ENCODE measurements around the gene RECK. TPM values are rescaled to one million over a fixed set of nuclear protein-coding genes. Genes with fewer than 3 reads are reported as not detected.
"Not testable (repeated sequence)": the region's sequence is repeated elsewhere in the genome, so short reads cannot be mapped to it uniquely, and the experiment has no call there.

The RECK gene
- total RNA-seq (6.4 and 8.5 TPM in 2 replicates), polyA plus RNA-seq (11.1 and 15.3 TPM in 2 replicates)

GRCh38 chr9:36036780-36037548, at the start of gene RECK:
RECK (plus strand) TSS chr9:36036913; CDS start chr9:36036999, 86 bp downstream.
- peak within 1 kb of the TSS; percentile 78 for H3K27ac ChIP-seq
- peaks cover under 1% of the 10 kb centered on the region for H3K27me3 ChIP-seq
- H3K4me1 ChIP-seq (ENCODE audit: low read depth) = peaks cover 10% of the 10 kb centered on the region
- peak within 1 kb of the TSS; percentile 78 for H3K4me3 ChIP-seq
- H3K36me3 ChIP-seq = no peaks in the 10 kb centered on the region
- peak; percentile 87 to 93 for DNase-seq (ENCODE audit: low read depth in 1 of 2, low spot score in 1 of 2)
- no peaks in the 10 kb centered on the region for H3K9me3 ChIP-seq (ENCODE audit: low read depth)
- TF ChIP-seq CTCF (IDR thresholded peaks at IDR 0.05; ENCODE audit: low read depth, low read length) = no peak

GRCh38 chr9:35990155-35990554, 46.6 kb upstream of the RECK start:
- no peaks in the 10 kb centered on the region for H3K36me3 ChIP-seq
- H3K4me1 ChIP-seq (ENCODE audit: low read depth) = no peaks in the 10 kb centered on the region
- H3K4me3 ChIP-seq = no peak overlapping the region
- DNase-seq (ENCODE audit: low read depth in 1 of 2, low spot score in 1 of 2) = no peak
- H3K9me3 ChIP-seq (ENCODE audit: low read depth) = no peaks in the 10 kb centered on the region
- TF ChIP-seq CTCF (IDR thresholded peaks at IDR 0.05; ENCODE audit: low read depth, low read length) = no peak
- H3K27ac ChIP-seq = no peak overlapping the region
- peaks cover 6% of the 10 kb centered on the region for H3K27me3 ChIP-seq

GRCh38 chr9:35993136-35993535, 43.6 kb upstream of the RECK start:
- H3K4me1 ChIP-seq (ENCODE audit: low read depth); DNase-seq (ENCODE audit: low read depth in 1 of 2, low spot score in 1 of 2); H3K36me3 ChIP-seq; H3K27ac ChIP-seq; H3K9me3 ChIP-seq (ENCODE audit: low read depth); H3K27me3 ChIP-seq; H3K4me3 ChIP-seq: not testable (repeated sequence)

- Histone ChIP-seq H3K4me3 (no peak overlapping the region), H3K9me3 (ENCODE audit: low read depth) (no peaks in the 10 kb centered on the region), H3K36me3 (no peaks in the 10 kb centered on the region), H3K27ac (no peak overlapping the region), H3K4me1 (ENCODE audit: low read depth) (peaks cover 4% of the 10 kb centered on the region), H3K27me3 (no peaks in the 10 kb centered on the region)
- no peak for TF ChIP-seq CTCF (IDR thresholded peaks at IDR 0.05; ENCODE audit: low read depth, low read length)
- no peak for DNase-seq (ENCODE audit: low read depth in 1 of 2, low spot score in 1 of 2)
Measured at GRCh38 chr9:35993976-35994720, 42.6 kb upstream of the RECK start.

GRCh38 chr9:35994959-35995358, 41.8 kb upstream of the RECK start:
- no peak for DNase-seq (ENCODE audit: low read depth in 1 of 2, low spot score in 1 of 2)
- Histone ChIP-seq H3K36me3 (no peaks in the 10 kb centered on the region), H3K9me3 (ENCODE audit: low read depth) (no peaks in the 10 kb centered on the region), H3K4me3 (no peak overlapping the region), H3K4me1 (ENCODE audit: low read depth) (peaks cover 4% of the 10 kb centered on the region), H3K27ac (no peak overlapping the region), H3K27me3 (no peaks in the 10 kb centered on the region)
- TF ChIP-seq CTCF (IDR thresholded peaks at IDR 0.05; ENCODE audit: low read depth, low read length) = no peak

All from cardiac muscle cell (in vitro differentiated cells and primary cell).